Activated CD8-positive, alpha-beta T cell treated with anti-CD3 and anti-CD28 coated beads for 36 hours (primary cell): ENCODE measurements around the gene SGF29. TPM values are rescaled to one million over a fixed set of nuclear protein-coding genes. Genes with fewer than 3 reads are reported as not detected.
"Not testable (repeated sequence)": the region's sequence is repeated elsewhere in the genome, so short reads cannot be mapped to it uniquely, and the experiment has no call there.

Source experiments
- ATAC-seq: fragments of 200-7000 bp; cut with Tn5 transposase; one replicate; pipeline ENCODE4 v1.10.0; 2021; ENCODE audit warnings: mild to moderate bottlenecking, moderate library complexity
- CTCF ChIA-PET: fragments of 350-600 bp; sonication (Branson Sonifier 250); formaldehyde crosslinking; loops from one replicate; lab custom pipeline; 2021; ENCODE audit warnings: antibody characterized with exemption; lab: Charles Lee
- POLR2A ChIA-PET: fragments of 350-600 bp; sonication (Branson Sonifier 250); formaldehyde crosslinking; loops from one replicate; lab custom pipeline; 2021; ENCODE audit warnings: antibody characterized with exemption; lab: Charles Lee
- DNase-seq: peaks from one replicate; pipeline ENCODE4 v3.0.0-alpha.2; 2020
- H3K27ac Mint-ChIP-seq: one replicate; pipeline ENCODE4 v1.8.0; 2021; ENCODE audit warnings: mild to moderate bottlenecking, mixed read lengths
- H3K27me3 Mint-ChIP-seq: one replicate; pipeline ENCODE4 v1.8.0; 2021; ENCODE audit warnings: mixed read lengths
- H3K36me3 Mint-ChIP-seq: one replicate; pipeline ENCODE4 v1.8.0; 2021; ENCODE audit warnings: low read depth, mixed read lengths
- H3K4me1 Mint-ChIP-seq: one replicate; pipeline ENCODE4 v1.8.0; 2021; ENCODE audit warnings: low read depth, mixed read lengths
- H3K4me3 Mint-ChIP-seq: one replicate; pipeline ENCODE4 v1.8.0; 2021; ENCODE audit warnings: mild to moderate bottlenecking, moderate library complexity, mixed read lengths
- H3K9me3 Mint-ChIP-seq: one replicate; pipeline ENCODE4 v1.8.0; 2021; ENCODE audit warnings: mixed read lengths
- intact Hi-C: fragments of 100-400 bp; cut with micrococcal nuclease; formaldehyde crosslinking; loops from one replicate; pipeline ENCODE4 v1.10.0; 2022
- total RNA-seq, 2 experiments: library from RNA; stranded (reverse); gene quantifications; one replicate each; pipeline ENCODE4 v1.2.3, GENCODE V29; 2021
- TF ChIP-seq, protein P1 (sequence below): fragments of 200-600 bp; IDR thresholded peaks from one replicate; pipeline ENCODE4 v1.8.0; 2022; ENCODE audit warnings: antibody characterized with exemption, mild to moderate bottlenecking

Gene SGF29
- total RNA-seq, 2 experiments from 2014 or later, result 25.0 TPM

DNA sequence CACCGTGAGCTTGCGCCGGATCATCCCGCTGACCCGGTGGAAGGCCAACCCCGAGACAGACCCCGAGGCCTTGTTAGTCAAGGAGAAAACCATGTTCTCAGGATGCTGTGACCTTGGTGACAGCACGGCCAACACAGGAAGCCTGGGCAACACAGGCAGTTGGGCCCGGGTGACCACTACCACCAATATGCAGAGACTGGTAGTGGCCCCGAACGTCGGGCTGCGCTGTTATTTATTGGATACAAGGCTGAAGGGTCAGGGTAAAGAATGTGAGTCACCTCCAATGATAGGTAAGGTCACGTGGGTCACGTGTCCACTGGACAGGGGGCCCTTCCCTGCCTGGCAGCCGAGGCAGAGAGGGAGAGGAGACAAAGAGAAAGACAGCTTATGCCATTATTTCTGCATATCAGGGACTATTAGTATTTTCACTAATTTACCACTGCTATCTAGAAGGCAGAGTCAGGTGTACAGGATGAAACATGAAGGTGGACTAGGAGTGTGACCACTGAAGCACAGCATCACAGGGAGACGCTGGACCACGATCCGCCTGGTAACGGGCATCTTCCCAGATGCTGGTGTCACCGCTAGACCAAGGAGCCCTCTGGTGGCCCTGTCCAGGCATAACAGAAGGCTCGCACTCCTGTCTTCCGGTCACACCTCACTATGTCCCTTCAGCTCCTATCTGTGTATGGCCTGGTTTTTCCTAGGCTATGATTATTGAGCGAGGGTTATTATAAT lies 61.9 kb downstream of the SGF29 start:
- intact Hi-C loops, result not testable (repeated sequence)
- DNase-seq, result peak; percentile 53
- CTCF ChIA-PET, result interaction anchor here (1.1 to 1.5 kb wide), 3 partner anchors 9 to 294 kb away, joined by 4 to 6 read pairs (median 4); no protein-coding TSS in a partner anchor

DNA sequence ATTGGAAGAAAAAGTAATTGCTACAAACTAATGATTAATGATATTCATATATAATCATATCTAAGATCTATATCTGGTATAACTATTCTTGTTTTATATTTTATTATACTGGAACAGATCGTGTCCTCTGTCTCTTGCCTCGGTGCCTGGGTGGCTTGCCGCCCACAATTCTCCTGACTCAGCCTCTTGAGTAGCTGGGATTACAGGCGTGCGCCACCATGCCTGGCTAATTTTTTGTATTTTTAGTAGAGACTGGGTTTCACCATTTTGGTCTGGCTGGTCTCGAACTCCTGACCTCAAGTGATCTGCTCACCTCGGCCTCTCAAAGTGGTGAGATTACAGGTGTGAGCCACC lies 62.5 kb downstream of the SGF29 start:
- CTCF ChIA-PET, result interaction anchor here (1.1 to 1.5 kb wide), 3 partner anchors 9 to 295 kb away, joined by 4 to 6 read pairs (median 4); no protein-coding TSS in a partner anchor
- H3K9me3 Mint-ChIP-seq, H3K4me3 Mint-ChIP-seq, intact Hi-C loops, H3K4me1 Mint-ChIP-seq, POLR2A ChIA-PET, DNase-seq, H3K27me3 Mint-ChIP-seq, H3K27ac Mint-ChIP-seq, ATAC-seq: not testable (repeated sequence)
- TF ChIP-seq, protein P1, sequence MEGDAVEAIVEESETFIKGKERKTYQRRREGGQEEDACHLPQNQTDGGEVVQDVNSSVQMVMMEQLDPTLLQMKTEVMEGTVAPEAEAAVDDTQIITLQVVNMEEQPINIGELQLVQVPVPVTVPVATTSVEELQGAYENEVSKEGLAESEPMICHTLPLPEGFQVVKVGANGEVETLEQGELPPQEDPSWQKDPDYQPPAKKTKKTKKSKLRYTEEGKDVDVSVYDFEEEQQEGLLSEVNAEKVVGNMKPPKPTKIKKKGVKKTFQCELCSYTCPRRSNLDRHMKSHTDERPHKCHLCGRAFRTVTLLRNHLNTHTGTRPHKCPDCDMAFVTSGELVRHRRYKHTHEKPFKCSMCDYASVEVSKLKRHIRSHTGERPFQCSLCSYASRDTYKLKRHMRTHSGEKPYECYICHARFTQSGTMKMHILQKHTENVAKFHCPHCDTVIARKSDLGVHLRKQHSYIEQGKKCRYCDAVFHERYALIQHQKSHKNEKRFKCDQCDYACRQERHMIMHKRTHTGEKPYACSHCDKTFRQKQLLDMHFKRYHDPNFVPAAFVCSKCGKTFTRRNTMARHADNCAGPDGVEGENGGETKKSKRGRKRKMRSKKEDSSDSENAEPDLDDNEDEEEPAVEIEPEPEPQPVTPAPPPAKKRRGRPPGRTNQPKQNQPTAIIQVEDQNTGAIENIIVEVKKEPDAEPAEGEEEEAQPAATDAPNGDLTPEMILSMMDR, result peak; percentile 9
- peaks cover 10% of the 10 kb centered on the region for H3K36me3 Mint-ChIP-seq

More for the DNA sequence above, 61.9 kb downstream of the SGF29 start:
- H3K27ac Mint-ChIP-seq, POLR2A ChIA-PET, ATAC-seq, H3K9me3 Mint-ChIP-seq, H3K4me3 Mint-ChIP-seq, H3K4me1 Mint-ChIP-seq, H3K27me3 Mint-ChIP-seq: not testable (repeated sequence)
- TF ChIP-seq, protein P1, result peak; percentile 57
- peaks cover 10% of the 10 kb centered on the region for H3K36me3 Mint-ChIP-seq

DNA sequence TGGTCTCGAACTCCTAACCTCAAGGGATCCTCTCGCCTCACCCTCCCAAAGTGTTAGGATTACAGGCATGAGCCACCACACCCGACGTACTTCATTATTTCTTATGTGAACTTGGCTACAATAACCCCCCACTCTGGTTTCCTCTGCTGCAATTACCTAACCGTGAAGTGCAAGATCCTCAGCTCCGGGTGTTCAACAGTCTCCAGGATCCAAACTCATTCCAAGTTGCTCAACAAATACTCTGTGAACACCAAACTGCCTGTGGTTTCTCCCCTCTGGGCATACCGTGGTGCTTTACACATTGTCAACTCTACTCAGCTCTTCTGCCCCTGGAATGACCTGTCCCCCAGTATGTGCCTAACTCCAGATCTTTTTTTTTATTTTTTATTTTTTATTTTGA lies 62.9 kb downstream of the SGF29 start:
- Mint-ChIP-seq H3K36me3 (peaks cover 11% of the 10 kb centered on the region), H3K4me3 (no peak overlapping the region), H3K4me1 (peaks cover 2% of the 10 kb centered on the region), H3K27me3 (no peaks in the 10 kb centered on the region), H3K9me3 (no peaks in the 10 kb centered on the region), H3K27ac (no peak overlapping the region)
- no peak for ATAC-seq
- ChIA-PET CTCF (interaction anchor here (1.1 to 1.5 kb wide), 3 partner anchors 10 to 295 kb away, joined by 4 to 6 read pairs (median 4); no protein-coding TSS in a partner anchor), POLR2A (no interaction called here)
- intact Hi-C loops, result no loop called here
- TF ChIP-seq, protein P1, result no peak
- no peak for DNase-seq

DNA sequence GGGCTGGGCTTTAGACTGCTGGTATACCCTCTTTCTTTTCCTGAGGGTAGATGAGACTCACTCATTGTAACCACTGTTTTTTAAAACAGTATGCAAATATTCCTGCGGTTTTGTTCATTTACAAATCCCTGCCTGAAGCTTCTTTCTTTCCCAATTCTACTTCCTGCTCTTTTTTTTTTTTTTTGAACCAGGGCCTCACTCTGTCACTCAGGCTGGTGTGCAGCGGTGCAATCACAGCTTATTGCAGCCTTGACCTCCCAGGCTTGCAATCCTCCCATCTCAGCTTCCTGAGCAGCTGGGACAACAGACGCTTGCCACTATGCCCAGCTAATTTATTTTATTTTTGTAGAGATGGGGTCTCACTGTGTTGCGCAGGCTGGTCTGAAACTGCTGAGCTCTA lies 64.2 kb downstream of the SGF29 start:
- Mint-ChIP-seq H3K36me3 (peaks cover 16% of the 10 kb centered on the region), H3K9me3 (no peaks in the 10 kb centered on the region), H3K4me1 (peaks cover 10% of the 10 kb centered on the region), H3K27ac (no peak overlapping the region), H3K27me3 (no peaks in the 10 kb centered on the region), H3K4me3 (no peak overlapping the region)
- POLR2A ChIA-PET, result interaction anchor here (1.5 kb wide), 1 partner anchor 25 kb away, joined by 3 read pairs; no protein-coding TSS in a partner anchor
- DNase-seq, result no peak
- TF ChIP-seq, protein P1, result no peak
- ATAC-seq, result no peak
- CTCF ChIA-PET, result no interaction called here
- intact Hi-C loops, result no loop called here

DNA sequence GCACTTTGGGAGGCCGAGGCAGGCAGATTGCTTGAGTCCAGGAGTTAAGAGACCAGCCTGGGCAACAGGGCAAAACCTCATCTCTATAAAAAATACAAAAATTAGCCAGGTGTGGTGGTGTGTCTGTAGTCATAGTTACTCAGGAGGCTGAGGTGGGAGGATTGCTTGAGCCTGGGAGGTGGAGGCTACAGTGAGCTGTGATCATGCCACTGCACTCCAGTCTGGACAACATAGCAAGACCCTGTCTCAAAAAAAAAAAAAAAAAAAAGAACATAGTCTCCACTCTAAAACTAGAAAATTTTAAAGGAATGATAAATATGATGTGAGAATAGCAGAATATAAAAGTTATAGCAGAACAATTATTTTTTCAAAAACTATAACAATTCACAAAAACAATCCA lies 66.6 kb downstream of the SGF29 start:
- H3K27ac Mint-ChIP-seq, H3K9me3 Mint-ChIP-seq, CTCF ChIA-PET, H3K27me3 Mint-ChIP-seq, DNase-seq, ATAC-seq, intact Hi-C loops, POLR2A ChIA-PET, H3K4me3 Mint-ChIP-seq: not testable (repeated sequence)
- H3K36me3 Mint-ChIP-seq, result peaks cover 16% of the 10 kb centered on the region
- H3K4me1 Mint-ChIP-seq, result peaks cover 11% of the 10 kb centered on the region
